HuH-7.5 (cell line): Measurements from ENCODE around the gene USP36.
"Not testable (repeated sequence)": the region's sequence is repeated elsewhere in the genome, so short reads cannot be mapped to it uniquely, and the experiment has no call there.

Experiments used
- DNase-seq: peaks from one replicate; pipeline ENCODE4 v3.0.0; 2011; ENCODE audit warnings: low spot score

Gene USP36

DNA sequence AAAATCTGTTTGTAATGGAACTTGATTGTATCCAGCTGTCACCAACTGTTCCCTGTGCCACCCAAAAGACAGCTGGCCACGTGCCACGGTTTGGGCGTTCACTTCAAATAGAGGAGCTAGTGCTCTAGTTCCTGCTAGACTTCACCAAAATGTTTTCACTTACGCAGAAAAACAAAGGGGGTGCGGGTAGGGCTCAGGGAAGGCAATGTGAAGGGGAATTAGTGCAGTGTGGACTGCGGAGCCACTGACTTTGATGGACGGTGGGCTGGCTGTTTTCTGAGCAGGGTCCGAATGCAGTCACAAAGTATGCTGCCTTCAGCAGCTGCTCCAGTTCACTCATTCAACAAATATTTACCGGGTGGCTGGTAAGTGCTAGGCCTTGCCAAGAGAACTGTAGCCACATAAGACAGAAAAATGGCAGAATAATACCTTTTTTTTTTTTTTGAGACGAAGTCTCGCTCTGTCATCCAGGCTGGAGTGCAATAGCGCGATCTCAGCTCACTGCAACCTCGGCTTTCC lies 50.9 kb downstream of the USP36 start:
- DNase-seq: no peak

DNA sequence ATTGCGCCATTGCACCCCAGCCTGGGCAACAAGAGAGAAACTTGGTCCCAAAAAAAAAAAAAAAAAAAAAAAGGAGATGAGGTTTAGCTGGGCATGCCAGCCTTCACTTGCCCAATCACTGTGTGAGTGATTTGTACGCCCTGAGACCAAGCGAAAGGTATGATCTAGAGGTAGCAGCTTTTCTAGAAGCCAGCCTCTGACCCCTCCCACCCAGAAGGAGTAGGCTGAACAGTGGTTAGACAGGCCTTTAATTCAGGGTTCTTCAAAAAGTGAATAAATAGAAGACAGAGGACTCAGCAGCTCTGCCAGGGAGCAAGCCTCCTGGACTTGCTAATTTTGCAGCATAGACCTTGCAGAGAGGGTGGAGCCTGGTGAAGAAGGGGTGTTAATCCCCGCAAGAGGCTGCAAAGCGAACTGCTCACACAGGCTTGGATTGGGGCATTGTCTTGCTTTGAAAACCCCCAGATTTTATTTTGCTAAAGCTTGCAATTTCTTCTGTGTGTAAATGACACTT lies 51.4 kb downstream of the USP36 start:
- DNase-seq: no peak

GRCh38 chr17:78788451-78788850 lies 52.2 kb downstream of the USP36 start:
- no peak for DNase-seq

GRCh38 chr17:78787444-78787843 lies 53.2 kb downstream of the USP36 start:
- no peak for DNase-seq

DNA sequence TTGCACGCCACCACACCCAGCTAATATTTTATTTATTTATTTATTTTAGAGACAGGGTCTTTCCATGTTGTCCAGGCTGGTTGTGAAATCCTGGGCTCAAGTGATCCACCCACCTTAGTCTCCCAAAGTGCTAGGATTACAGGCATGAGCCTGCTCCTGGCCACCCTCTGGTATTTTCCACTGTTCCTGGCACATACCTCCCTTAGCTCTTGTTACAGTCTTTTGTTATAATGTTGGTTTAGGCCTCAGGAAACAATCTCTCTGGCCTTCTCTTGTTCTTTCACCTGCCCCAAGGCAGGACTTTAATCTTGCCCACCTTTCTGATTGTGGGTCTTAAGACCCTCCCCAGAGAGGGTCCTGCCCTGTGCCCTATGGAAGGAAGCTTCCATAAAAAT lies 55.0 kb downstream of the USP36 start:
- no peak for DNase-seq

GRCh38 chr17:78785011-78785662 lies 55.5 kb downstream of the USP36 start:
- no peak for DNase-seq

- no peak for DNase-seq
These were observed 56.3 kb downstream of the USP36 start for GRCh38 chr17:78784352-78784751.

- no peak for DNase-seq
These were observed 56.8 kb downstream of the USP36 start for GRCh38 chr17:78783711-78784324.

DNA sequence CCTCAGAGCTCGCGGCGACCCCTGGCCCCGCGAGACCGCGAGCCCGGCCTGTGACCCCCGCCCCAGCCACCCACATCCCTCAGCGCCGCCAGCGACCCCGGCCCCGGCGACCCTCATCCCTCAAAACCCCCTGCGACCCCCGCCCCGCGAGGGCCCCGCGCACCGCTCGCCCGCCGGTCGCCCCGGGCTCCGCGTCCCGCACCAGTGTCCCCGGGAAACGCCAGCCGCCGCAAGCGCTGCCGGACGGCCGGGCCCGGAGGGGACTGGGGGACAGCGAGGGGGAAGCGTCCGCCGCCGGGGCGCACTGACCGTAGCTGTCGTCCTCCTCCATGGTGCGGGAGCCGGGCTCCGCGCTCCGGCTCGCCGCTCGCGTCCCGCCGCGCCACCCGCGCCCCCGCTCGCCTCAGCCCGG lies 58.7 kb downstream of the USP36 start, which contains the start of gene CYTH1:
Gene CYTH1 (minus strand): TSS at position 381 of the 412 bp plus-strand sequence. CDS start 50 bp downstream, at position 331.
- DNase-seq: no peak

GRCh38 chr17:78781104-78781892 lies 59.3 kb downstream of the USP36 start:
- DNase-seq: no peak

- no peak for DNase-seq
These were observed 60.3 kb downstream of the USP36 start for GRCh38 chr17:78780335-78780734.

DNA sequence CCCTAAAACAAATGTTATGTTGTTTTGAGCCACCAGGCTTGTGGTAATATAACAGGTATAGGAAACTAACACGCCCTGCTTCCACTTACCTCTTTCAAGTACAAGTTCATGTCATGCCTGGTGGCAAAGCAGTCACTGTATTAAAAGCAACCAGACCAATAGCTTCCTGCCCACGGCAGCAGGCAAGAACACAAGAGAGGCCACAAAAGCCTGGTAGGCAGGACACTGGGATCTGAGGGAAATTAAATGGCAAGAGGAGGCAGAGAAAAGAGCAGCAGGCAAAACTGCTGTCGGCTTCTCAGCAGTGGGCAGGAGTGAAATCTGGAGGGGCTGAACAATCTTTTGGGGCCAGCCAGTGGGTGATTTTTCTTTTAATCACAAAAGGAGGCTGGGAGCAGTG lies 60.8 kb downstream of the USP36 start:
- no peak for DNase-seq

- DNase-seq: not testable (repeated sequence)
These were observed 61.3 kb downstream of the USP36 start for GRCh38 chr17:78779286-78779651.

- no peak for DNase-seq
These were observed 62.7 kb downstream of the USP36 start for GRCh38 chr17:78777881-78778280.

GRCh38 chr17:78774956-78775571 lies 65.5 kb downstream of the USP36 start:
- DNase-seq: no peak

- DNase-seq: no peak
These were observed 66.2 kb downstream of the USP36 start for GRCh38 chr17:78774453-78774852.

DNA sequence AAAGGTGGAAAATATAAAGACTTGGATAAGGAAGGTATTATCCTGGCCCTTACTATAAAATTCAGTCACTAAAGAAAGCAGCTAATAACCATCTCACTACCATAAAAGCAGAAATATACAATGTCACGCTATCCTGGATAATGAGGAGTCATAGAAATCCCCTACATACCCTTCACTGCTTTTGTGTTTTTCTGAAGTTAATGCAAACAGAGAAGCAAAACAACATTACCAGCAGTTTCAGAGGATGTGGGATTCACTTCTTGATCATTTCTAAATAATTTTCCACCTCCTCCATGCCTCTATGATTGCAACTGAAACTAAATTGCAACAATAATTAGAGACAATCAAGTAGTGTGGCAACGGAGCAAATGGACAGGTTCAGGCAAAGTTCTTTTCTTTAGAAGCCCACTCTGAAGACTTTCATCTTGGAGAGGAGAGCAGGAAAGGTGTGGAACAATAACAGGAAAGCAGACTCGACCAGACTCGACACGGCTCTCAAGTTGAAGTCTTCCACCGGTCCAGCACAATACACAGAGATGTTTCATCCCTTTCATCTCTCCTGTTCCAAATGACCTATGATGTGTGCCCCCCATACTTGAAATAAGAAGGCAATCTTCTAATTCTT lies 68.7 kb downstream of the USP36 start:
- no peak for DNase-seq

DNA sequence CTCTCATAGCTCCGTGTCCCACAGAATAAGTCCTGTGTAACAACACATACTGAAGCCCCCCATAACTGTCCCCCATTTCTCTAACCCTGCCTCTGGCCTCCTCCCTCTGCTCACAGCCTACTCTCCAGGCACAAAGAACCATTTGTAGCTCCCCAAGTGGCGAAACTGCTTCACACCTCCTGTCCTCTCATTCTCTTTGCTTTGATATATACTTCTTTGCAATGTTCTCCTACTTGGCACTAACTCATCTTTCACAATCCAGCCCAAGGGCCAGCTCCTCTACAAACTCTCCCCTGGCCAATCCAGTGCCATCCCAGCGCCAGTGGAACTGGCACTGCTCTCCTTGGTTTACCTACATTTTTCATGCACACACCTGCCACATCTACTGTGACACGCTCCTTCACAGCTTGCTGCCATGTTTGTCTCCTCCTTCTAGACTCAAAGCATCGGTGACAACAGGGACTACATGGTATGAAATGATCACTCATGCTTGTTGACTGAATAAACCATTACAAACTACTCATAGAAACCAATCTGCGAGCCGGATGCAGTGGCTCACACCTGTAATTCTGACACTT lies 71.3 kb downstream of the USP36 start:
- no peak for DNase-seq

DNA sequence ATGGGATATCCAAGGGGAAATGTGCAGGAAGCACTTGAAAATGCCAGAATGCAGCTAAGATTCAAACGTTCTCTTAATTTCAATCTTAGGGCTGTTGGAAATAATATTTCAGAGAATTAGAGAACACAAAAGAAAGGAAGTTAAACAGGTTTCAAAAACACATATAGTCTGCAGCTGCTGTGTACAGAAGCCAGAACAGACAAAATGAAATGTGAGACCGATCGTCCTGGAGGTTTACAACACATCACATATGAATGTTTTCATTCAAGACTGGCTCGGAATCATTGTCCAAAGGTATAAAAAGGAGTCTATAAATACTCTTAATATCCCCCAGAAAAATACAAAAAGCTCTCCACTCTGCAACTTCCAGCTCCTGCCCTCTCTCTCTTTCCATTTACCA lies 72.8 kb downstream of the USP36 start:
- no peak for DNase-seq

- no peak for DNase-seq
These were observed 73.8 kb downstream of the USP36 start for GRCh38 chr17:78766743-78767294.

DNA sequence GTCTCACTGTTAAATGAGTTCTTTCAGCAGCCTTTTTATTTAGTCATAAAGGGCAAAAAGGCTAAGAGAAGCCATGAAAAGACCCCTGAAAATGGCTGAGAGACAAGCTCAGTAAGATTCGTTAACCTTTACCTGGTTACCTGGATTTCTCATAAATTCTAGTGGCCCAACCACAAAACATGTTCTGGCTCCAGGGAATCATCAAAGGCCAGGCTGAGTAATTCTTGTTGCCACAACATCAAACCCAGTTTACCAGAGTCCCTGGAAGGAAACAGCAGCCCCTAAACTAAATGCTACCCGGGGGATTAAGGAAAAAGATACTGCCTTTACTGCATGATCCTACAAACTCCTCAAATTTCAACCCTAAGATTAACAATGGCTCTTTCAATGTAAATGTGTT lies 74.4 kb downstream of the USP36 start:
- DNase-seq: no peak
